GM18909 (cell line): ENCODE measurements around the gene SHFL.

Experiments
- ATAC-seq: cut with Tn5 transposase; IDR thresholded peaks from one replicate; pipeline ENCODE4 v1.9.1; 2021; ENCODE audit warnings: mild to moderate bottlenecking; ENCODE audit not compliant: unreplicated experiment, poor library complexity

SHFL gene

DNA sequence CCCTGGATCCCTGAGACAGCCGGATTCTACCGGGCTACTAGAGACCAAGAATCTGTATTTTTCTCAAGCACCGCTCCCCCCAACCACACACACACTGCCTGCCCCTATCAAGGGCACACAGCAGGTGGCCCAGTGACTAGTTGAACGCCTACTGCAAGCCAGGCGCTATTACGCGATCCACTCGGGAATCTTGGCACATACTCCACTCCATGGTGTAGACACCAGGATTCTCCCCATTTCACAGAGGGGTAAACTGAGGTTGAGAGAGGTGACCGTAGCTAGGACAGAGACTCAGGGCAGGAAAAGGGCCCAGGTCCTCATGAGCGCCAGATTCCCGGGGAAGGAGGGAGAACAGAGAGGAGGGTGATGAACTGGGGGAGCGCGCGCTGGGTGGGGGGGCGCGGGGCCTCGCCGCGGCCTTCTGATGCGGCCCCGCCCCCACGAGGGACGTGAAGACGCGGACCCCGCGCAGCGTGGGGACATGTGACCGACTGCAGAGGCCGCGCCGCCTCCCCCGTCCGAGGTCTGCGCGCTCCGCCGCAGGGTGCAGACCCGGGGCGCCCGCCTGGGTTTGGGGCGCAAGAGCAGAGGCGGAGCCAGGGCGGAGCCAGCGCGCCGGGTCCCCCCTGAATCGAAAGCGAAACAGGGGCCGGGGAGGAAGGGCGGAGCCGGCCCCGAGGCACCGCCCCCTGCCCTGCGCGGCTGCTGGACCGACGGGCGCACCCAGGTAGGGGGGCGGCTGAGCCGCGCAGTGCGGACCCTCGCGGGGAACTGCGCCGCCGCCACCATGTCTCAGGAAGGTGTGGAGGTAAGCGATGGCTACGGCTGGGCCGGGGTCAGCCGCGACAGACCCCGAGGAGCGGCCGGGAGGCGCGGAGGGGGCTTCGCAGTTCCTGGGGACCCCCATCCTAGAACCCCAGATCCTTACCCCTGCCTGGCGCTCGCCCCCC is at the start of gene SHFL:
Gene SHFL (plus strand): TSS at position 677 of the 950 bp plus-strand sequence. CDS start 111 bp downstream, at position 788.
- ATAC-seq: peak; percentile 85

DNA sequence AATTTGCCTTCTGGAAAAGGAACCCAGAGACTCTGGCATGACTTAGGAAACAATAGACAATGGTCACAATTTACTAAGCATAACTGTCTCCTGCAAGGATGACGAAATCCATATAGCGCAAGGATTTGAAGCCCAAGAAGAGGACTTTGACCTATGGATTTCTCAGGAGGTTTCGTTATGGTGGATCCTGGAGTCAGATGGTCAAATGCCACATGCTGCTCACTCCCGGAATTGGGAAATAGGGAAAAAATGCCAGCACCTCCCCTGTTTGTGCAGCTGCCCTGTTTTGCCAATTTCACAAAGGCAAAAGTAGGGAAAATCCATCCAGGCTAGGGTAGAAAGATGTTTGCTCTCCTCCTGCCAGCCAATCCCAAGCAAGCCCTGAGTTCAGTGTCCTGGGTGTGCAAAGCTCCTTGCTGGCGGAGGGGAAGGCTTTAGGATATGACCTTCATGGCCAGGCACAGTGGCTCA is 49.5 kb upstream of the SHFL start:
- no peak for ATAC-seq

DNA sequence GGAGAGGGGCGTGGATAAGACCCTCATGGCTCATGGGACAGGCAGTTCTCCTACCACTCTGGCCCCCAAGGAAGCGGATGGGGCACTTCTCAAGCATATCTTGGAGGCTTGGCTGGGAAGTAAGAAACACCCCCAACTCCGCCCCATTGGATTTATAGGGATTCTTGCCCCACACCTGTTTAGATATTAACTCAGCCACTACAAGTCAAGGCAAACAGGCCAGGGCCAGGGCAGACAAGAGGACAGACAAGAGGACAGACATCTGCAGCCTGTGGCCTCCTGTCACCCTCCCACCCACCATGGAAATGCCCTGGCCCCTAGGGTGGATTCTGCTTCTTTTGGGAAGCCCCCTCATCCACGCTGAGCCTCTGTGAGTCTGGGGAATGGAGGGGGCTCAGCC is 48.8 kb upstream of the SHFL start:
- ATAC-seq: no peak

DNA sequence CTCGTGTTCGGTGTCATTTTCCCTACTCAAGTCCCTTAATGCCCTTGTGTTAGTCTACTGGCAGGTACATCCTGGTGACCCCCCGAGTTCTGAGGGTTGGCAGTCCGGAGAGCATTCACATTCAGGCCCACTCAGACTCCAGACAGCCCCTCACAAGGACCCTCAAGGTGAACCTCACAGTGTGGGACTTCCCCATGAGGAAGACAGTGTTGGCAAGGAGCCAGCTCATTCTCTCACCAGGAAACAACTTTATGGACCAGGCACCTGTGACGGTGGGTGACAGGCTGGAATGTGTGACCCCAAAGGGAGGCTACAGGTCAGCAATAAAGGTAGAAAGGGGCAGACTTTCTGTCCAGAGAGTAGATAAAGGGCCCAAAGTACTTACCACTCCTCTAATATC is 48.3 kb upstream of the SHFL start:
- no peak for ATAC-seq

DNA sequence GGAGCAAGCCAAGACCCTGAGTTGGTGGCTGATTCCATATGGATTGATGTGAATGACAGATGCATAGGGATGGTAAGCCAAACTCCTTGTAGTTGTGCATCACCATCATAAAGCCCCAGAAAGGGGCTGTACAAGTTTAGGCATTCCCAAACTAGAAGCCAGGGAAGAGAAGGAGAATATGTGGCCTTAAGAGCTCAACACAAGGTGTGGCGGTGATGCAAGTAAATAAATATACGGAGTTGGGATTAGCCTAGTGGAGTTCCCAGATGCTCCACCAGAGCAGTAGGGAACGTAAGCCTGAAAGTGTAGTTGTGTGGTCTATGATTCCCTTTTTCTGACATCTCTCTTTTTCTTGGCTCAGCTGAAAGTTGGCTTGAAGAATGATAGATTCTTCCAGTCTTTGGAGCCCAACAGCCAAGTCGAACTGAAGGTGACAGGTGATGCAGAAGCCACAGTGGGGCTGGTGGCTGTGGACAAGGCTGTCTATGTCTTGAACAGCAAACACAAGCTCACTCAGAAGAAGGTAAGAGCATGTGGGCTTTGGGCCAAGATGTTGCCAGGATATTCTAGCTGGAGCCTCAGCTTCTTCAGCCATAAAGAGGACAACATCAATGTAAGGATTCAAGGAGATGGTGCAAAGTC is 42.7 kb upstream of the SHFL start:
- ATAC-seq: no peak

DNA sequence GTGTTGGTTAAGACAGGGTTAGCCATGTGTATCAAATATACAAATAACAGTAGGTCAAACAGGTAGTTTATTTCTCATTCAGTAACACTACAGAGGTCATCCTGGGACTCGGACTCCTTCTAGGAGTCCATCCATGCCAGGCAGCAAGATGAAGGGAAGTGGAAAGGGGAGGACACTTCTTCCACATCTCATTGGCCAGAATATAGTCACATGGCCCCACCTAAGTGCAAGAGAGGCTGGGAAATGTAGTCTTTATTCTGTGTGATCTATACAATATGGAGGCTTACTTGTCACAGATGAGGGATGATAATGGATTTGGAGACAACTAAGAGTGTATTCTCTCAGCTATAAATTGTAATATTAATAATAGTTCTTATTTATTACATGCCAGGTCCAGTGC is 41.7 kb upstream of the SHFL start:
- no peak for ATAC-seq

GRCh38 chr19:10045371-10045770 is 40.7 kb upstream of the SHFL start:
- ATAC-seq: no peak

DNA sequence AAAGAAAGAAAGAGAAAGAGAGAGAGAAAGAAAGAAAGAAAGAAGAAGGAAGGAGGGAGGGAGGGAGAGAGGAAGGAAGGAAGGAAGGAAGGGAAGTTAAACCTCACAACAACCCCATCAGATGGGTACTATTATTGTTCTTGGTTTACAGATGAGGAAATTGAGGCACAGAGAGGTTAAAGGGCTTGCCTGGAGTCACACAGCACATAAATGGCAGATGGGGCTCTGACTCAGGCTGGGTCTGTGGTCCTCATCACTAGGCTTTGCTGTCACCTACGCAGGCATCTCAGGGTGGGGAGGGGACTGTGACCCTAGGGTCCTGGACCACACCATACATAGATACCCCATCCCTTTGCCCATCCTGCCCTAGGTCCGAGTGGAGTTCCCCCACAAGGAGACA is 36.5 kb upstream of the SHFL start:
- ATAC-seq: no peak

DNA sequence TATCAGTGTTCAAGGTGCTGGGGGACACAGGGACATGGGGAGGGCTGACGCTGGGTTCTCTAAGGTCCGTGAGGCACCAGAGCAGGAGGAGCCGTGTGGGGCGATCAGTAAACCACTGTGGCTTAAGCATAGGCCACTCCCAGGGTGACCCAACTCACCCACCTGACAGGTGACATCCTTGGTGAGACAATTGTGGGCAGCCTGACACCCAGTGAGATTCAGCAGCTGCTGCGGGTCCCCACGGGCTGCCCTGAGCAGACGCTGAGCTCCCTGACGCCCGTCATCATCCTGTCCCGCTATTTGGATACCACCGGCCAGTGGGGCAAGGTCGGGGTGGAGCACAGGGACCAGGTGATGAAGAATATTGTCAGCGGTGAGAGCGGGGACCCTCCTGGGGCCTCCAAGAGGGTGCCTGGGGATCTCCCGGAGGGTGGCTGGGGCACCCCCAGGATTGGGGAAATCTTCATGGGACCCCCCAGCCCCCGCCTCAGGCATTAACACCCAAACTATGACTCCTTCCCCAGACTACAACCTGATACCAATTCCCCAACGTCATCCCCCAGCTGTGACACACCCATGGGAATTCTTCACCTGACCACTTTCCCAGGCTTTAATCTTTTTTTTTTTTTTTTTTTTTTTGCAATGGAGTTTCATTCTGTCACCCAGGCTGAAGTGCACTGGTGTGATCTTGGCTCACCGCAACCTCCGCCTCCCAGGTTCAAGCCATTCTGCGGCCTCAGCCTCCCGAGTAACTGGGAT is 33.3 kb upstream of the SHFL start:
- no peak for ATAC-seq

DNA sequence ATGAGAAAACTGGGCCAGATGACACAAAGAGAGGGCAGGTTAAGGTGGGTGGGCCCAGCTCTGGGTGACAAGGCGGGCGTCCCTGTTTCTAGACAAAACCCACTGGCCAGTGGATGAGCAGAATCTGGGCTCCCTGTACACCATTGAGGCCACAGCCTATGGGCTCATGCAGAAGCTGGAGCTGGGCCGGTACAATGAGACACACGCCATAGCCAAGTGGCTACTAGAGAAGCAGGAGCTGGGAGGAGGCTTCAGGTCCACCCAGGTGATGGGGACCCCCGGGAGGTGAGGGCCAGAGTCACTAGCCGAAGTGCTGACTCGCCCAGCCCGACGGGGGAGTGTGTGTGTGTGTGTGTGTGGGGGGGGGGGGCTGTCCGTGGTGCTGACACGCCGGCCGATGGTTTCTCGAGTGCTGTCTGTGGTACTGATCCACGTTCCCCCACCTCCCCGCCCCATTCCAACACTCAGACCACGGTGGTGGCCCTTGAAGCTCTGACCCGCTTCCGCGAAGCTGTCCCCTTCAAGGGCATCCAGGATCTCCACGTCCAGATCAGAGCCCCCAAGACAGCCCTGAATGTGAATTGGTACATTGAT is 24.3 kb upstream of the SHFL start:
- no peak for ATAC-seq

DNA sequence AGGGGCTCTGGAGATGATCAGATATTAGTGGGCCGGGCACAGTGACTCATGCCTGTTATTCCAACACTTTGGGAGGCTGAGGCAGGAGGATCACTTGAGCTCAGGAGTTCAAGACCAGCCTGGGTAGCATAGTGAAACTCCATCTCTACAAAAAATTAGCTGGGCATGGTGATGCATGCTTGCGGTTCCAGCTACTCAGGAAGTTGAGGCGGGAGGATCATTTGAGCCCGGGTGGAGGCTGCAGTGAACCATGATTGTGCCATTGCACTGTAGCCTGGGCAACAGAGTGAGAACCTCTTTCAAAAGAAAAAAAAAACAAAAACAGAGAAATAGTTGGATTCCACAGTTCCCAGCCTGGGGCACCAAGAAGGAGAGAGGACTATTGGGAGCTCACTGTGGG is 17.9 kb upstream of the SHFL start:
- no peak for ATAC-seq

DNA sequence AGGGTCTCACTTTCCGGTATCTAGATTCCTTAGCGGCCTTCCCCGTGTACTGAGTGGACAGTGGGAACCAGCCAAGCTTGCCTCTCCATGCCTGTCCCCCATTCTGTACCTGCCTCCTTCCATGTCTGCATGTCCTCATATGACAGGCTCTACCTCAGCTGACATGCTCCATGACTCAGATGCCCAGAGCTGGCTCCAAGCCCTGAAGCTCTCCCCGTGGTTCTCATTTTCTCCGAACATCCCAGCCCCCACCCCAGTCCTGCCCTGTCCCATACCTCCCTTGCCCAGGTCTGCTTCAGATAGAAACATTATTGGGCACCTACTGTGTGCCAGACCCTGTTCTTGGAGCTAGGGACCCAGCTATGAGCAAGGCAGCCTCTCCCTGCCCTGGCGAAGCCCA is 17.1 kb upstream of the SHFL start:
- no peak for ATAC-seq

- no peak for ATAC-seq
These were observed 15.2 kb upstream of the SHFL start for GRCh38 chr19:10070730-10071446.

- ATAC-seq: no peak
These were observed 12.0 kb upstream of the SHFL start for GRCh38 chr19:10074153-10074552.

GRCh38 chr19:10076535-10076934 is 9.6 kb upstream of the SHFL start:
- ATAC-seq: no peak

- ATAC-seq: no peak
These were observed 7.8 kb upstream of the SHFL start for GRCh38 chr19:10078329-10078728.

DNA sequence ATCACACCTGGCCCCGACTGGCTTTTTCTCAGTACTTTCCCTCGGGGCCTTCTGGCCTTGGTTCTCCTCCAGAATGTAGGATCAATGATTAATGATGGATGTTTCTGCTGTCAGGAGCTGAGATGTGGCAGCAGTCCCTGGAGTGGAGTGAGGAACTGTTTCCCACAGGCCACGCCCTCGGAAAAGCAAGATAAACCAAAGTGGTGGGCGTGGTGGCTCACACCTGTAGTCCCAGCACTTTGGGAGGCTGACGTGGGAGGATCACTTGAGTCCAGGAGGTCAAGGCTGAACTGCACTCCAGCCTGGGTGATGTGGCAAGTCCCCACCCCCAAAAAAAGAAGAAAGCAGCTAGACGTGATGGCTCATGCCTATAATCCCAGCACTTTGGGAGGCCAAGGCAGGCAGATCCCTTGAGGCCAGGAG is 7.1 kb upstream of the SHFL start:
- ATAC-seq: no peak

GRCh38 chr19:10083911-10084310 is 2.2 kb upstream of the SHFL start:
- ATAC-seq: no peak

GRCh38 chr19:10084803-10085202 is 1.3 kb upstream of the SHFL start:
- ATAC-seq: no peak
